Measurements from ENCODE around the gene TMTC4. TPM values are rescaled to one million over a fixed set of nuclear protein-coding genes. Genes with fewer than 3 reads are reported as not detected.

The TMTC4 gene
- total RNA-seq, 4 donors from 2014 or later, result 12.5 to 28.5 (median 14.8) TPM

DNA sequence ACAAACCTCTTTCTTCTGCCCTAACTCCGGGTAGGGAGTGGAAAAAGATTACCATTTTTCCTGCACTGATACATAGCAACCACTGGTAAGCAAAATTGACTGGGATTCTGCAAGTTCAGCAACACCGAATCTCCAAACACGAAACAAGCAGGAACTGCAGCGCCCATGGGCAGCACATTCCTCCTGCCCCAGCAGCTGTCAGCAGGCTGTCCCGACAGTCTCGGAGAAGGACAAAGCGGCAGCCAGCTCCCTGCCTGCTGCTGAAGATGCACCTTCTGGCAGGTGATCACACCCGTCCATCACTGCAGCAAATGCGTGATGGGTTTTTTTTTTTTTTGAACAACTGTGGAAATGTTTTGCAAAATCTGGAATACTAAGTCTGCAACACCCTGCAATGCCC lies 6.7 kb downstream of the TMTC4 start:
- Histone ChIP-seq H3K36me3 (peaks cover 0 to 40% (median 0%) of the 10 kb centered on the region in 3 donors), H3K27me3 (no peaks in the 10 kb centered on the region), H3K4me1 (peaks cover 0 to 17% (median 4%) of the 10 kb centered on the region in 4 donors), H3K27ac (peak overlapping the region in 1 of 4 donors; percentile 61), H3K9me3 (no peaks in the 10 kb centered on the region), H3K4me3 (no peak overlapping the region)
- TF ChIP-seq, protein P1, sequence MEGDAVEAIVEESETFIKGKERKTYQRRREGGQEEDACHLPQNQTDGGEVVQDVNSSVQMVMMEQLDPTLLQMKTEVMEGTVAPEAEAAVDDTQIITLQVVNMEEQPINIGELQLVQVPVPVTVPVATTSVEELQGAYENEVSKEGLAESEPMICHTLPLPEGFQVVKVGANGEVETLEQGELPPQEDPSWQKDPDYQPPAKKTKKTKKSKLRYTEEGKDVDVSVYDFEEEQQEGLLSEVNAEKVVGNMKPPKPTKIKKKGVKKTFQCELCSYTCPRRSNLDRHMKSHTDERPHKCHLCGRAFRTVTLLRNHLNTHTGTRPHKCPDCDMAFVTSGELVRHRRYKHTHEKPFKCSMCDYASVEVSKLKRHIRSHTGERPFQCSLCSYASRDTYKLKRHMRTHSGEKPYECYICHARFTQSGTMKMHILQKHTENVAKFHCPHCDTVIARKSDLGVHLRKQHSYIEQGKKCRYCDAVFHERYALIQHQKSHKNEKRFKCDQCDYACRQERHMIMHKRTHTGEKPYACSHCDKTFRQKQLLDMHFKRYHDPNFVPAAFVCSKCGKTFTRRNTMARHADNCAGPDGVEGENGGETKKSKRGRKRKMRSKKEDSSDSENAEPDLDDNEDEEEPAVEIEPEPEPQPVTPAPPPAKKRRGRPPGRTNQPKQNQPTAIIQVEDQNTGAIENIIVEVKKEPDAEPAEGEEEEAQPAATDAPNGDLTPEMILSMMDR (IDR thresholded peaks at IDR 0.05), result no peak
- TF ChIP-seq POLR2A (IDR thresholded peaks at IDR 0.05), result no peak
- TF ChIP-seq EP300 (IDR thresholded peaks at IDR 0.05), result no peak
- WGBS, 2 donors, result 87 to 89% methylated on average over 9 of the region's 9 CpGs
- DNase-seq (ENCODE audit: low spot score in 2 of 2), result no peak

DNA sequence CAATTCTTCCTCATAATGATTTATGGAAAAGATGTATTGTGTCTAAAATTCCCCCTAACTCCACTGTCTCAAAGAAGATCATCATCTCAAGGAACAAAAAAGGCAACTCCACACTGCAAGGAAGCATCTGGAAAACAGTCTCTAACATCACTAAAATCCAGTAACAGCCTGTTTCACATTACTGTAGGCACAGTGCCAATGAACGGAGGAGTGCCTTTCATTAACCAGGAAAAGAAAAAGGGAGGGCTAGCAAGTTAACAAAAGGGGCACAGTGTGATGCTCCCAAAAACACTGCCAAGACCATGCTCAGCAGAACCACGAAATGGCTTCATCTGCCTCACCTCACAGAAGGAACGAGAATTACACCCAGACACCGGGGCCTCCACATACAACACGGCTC lies 8.5 kb downstream of the TMTC4 start:
- DNase-seq (ENCODE audit: low spot score in 2 of 2), result no peak
- H3K9me3 ChIP-seq, result no peaks in the 10 kb centered on the region
- WGBS, 2 donors, result 31 to 47% methylated on average over 5 of the region's 5 CpGs
- H3K36me3 ChIP-seq, result peaks cover 0 to 57% (median 0%) of the 10 kb centered on the region in 3 donors
- peak overlapping the region in 2 of 4 donors; percentile 58 to 63 for H3K27ac ChIP-seq
- H3K27me3 ChIP-seq, result no peaks in the 10 kb centered on the region
- no peak overlapping the region for H3K4me3 ChIP-seq
- TF ChIP-seq POLR2A (IDR thresholded peaks at IDR 0.05), result no peak
- TF ChIP-seq, protein P1 (IDR thresholded peaks at IDR 0.05), result no peak
- no peak for TF ChIP-seq EP300 (IDR thresholded peaks at IDR 0.05)
- peaks cover 0 to 10% (median 0%) of the 10 kb centered on the region in 4 donors for H3K4me1 ChIP-seq

DNA sequence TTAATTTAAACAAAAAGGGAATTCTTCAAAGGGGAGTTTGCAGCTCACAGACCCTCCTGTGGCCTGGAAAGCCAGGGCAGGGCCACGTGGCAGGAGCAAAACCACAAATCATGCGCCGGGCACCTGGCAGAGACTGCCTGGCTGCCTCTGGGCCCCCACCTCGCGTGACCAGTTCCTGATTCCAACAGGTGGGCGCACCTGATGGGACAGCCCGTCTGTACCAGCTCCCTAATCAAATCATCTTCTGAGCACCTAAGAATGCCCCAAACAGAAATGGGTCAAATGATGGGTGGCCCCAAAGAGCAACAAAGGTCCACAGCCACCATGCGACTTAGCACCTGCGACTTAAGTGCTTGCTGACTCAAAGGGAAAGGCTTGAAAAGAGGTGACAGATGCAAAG lies 9.2 kb downstream of the TMTC4 start:
- Histone ChIP-seq H3K4me3 (no peak overlapping the region), H3K36me3 (peaks cover 0 to 64% (median 0%) of the 10 kb centered on the region in 3 donors), H3K27me3 (no peaks in the 10 kb centered on the region), H3K27ac (peak overlapping the region in 2 of 4 donors; percentile 58 to 63), H3K9me3 (no peaks in the 10 kb centered on the region), H3K4me1 (peaks cover 0 to 10% (median 0%) of the 10 kb centered on the region in 4 donors)
- TF ChIP-seq, protein P1 (IDR thresholded peaks at IDR 0.05), result no peak
- no peak for TF ChIP-seq EP300 (IDR thresholded peaks at IDR 0.05)
- no peak for TF ChIP-seq POLR2A (IDR thresholded peaks at IDR 0.05)
- DNase-seq (ENCODE audit: low spot score in 2 of 2), result no peak
- WGBS, 2 donors, result 93 to 94% methylated on average over 9 of the region's 9 CpGs

DNA sequence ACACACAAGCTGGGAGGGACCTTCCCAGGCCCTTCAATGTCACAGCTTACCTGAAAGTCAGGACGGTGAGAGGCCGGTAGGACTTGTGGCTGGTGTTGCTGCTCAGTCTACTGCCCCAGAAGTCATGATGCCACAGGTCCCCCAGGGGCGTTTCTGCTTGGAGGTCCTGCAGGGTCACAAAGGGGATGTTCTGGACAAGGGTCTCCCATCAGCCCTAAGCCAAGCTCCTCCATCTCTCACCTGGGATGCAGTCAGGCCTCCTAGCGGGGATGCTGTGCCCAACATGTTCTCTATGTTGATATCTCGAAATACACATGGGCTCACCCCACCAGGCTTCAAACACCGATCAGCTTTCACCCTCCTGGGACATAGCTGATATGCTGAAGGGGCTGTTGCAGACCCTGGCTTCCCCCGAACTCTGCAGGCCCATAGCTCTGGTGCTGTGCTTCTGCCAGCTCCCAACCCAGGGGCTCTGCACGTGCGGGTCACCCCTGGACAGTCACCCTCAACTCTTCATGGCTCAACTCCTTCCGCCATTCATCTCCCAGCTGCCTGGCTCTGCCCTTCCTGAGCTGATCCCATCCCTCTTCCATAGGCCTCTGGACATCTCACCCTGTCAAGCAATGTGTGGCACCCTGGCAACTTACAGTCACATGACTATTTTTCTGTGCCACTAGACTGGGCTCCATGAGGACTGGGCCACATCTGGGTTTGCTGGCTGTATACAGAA lies 10.3 kb downstream of the TMTC4 start:
- Histone ChIP-seq H3K27ac (no peak overlapping the region), H3K27me3 (no peaks in the 10 kb centered on the region), H3K4me3 (no peak overlapping the region), H3K4me1 (peaks cover 0 to 10% (median 0%) of the 10 kb centered on the region in 4 donors), H3K36me3 (peaks cover 0 to 70% (median 0%) of the 10 kb centered on the region in 3 donors), H3K9me3 (no peaks in the 10 kb centered on the region)
- no peak for TF ChIP-seq EP300 (IDR thresholded peaks at IDR 0.05)
- no peak for TF ChIP-seq POLR2A (IDR thresholded peaks at IDR 0.05)
- 96 to 98% methylated on average over 9 to 10 of the region's 10 CpGs for WGBS, 2 donors
- DNase-seq (ENCODE audit: low spot score in 2 of 2), result no peak

DNA sequence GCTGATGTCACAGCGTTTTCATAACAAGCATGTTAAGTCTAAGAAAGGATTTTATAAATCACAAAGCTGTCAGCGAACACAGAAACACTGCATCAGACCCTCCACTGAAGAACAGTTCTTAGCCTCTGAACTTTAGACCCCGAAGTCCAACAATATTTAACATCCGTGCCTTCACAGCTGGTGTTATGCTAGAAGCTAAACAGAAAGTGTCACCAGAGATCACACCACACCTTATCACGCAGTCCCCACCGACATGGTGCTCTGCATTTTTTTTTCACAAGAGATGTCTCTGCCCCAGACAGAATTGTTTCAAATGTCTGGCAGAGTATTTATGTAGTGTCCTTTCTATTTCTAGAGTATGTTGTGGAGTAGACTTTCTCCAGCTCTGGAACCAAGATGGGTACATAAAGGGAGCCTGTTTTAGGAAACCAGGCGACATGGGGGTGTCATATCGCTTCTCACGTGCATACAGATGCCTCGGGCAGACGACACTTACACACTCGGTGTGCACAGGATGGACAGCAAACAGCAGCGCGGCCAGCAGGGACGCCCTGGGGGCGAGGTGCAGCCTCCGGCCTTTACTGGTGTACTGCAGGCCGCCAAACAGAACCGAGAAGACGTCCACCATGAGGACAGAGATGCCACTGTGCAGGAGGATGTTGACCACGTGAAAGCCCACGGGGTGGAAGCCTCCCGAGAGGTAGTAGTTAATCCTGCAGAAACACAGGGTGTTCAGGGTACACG lies 12.0 kb downstream of the TMTC4 start:
- Histone ChIP-seq H3K27me3 (no peaks in the 10 kb centered on the region), H3K4me3 (no peak overlapping the region), H3K9me3 (no peaks in the 10 kb centered on the region), H3K27ac (no peak overlapping the region), H3K36me3 (peaks cover 0 to 63% (median 0%) of the 10 kb centered on the region in 3 donors), H3K4me1 (peaks cover 0 to 15% (median 4%) of the 10 kb centered on the region in 4 donors)
- DNase-seq (ENCODE audit: low spot score in 2 of 2), result no peak
- TF ChIP-seq, protein P1 (IDR thresholded peaks at IDR 0.05), result no peak
- TF ChIP-seq EP300 (IDR thresholded peaks at IDR 0.05) (no peak), POLR2A (IDR thresholded peaks at IDR 0.05) (no peak)
- WGBS, 2 donors, result 79 to 82% methylated on average over 24 of the region's 24 CpGs

Data from tibial nerve (tissue), 4 donors.